Ovary (tissue), 3 donors: Measurements from ENCODE around the gene ARHGDIB.

Experiments used
- POLR2A ChIP-seq: fragments of 450-650 bp; IDR thresholded peaks from one replicate; pipeline ENCODE4 v1.6.1; 2017; ENCODE audit warnings: antibody characterized with exemption, mild to moderate bottlenecking, moderate library complexity
- TF ChIP-seq, protein P1 (sequence below), 3 donors: fragments of 450-650 bp in 2 of 3; fragments of 200-600 bp in 1 of 3; IDR thresholded peaks; one replicate each; pipeline versions ENCODE4 v1.5.1 to v1.8.0; 2016 to 2022; ENCODE audit warnings: antibody characterized with exemption in 3 of 3, mild to moderate bottlenecking in 1 of 3
- donor health status: DM: no; HTN: no; CAD: no.

DNA sequence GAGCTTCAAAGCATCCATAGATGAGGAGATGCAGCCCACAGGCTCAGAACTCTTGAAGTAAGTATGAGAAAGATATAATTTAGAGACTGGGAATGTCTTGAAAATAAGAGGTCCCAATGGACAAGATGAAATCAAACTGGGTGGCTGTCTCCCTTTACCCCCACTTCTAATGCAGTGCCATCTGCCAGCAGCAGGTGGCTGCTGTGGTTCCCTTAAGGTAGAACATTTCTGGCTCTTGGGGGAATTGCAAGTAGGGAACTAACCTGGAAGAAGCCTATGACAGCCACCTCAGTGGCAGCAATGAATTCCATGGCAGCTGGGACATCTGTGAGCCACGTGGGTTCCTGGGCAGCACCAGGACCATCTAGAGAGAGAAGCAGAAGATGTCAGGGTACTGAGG, 23.7 kb downstream of the ARHGDIB start:
- TF ChIP-seq, protein P1, sequence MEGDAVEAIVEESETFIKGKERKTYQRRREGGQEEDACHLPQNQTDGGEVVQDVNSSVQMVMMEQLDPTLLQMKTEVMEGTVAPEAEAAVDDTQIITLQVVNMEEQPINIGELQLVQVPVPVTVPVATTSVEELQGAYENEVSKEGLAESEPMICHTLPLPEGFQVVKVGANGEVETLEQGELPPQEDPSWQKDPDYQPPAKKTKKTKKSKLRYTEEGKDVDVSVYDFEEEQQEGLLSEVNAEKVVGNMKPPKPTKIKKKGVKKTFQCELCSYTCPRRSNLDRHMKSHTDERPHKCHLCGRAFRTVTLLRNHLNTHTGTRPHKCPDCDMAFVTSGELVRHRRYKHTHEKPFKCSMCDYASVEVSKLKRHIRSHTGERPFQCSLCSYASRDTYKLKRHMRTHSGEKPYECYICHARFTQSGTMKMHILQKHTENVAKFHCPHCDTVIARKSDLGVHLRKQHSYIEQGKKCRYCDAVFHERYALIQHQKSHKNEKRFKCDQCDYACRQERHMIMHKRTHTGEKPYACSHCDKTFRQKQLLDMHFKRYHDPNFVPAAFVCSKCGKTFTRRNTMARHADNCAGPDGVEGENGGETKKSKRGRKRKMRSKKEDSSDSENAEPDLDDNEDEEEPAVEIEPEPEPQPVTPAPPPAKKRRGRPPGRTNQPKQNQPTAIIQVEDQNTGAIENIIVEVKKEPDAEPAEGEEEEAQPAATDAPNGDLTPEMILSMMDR (IDR thresholded peaks at IDR 0.05), result no peak
- no peak for TF ChIP-seq POLR2A
